HepG2 (cell line): Measurements from ENCODE around the gene SLC35E4. TPM values are rescaled to one million over a fixed set of nuclear protein-coding genes. Genes with fewer than 3 reads are reported as not detected.
A peak's percentile ranks its signal among the peaks of the same experiment; 100 is the strongest.

Source experiments
- ADNP ChIP-seq: sonication (generic); formaldehyde crosslinking; IDR thresholded peaks from 2 replicates; pipeline ENCODE4 v1.4.0; 2020; ENCODE audit warnings: missing genetic modification reagents
- CBFB ChIP-seq: sonication (generic); formaldehyde crosslinking; IDR thresholded peaks from 2 replicates; pipeline ENCODE4 v1.4.0; 2020; ENCODE audit warnings: missing genetic modification reagents
- CREM ChIP-seq, 2 experiments: sonication (generic) in 1 of 2; formaldehyde crosslinking in 1 of 2; IDR thresholded peaks; 2 replicates each; pipeline versions ENCODE4 v1.4.0 to v1.6.1; 2016 to 2020; ENCODE audit warnings: antibody characterized with exemption in 1 of 2, mild to moderate bottlenecking in 1 of 2, missing genetic modification reagents in 1 of 2
- HIVEP1 ChIP-seq: sonication (generic); formaldehyde crosslinking; IDR thresholded peaks from 2 replicates; pipeline ENCODE4 v1.4.0; 2020; ENCODE audit warnings: mild to moderate bottlenecking, missing genetic modification reagents
- KMT2B ChIP-seq: IDR thresholded peaks from 2 replicates; pipeline ENCODE4 v1.6.1; 2016; ENCODE audit warnings: missing genetic modification reagents, missing compliant biosample characterization
- NFIB ChIP-seq: sonication (generic); formaldehyde crosslinking; IDR thresholded peaks from 2 replicates; pipeline ENCODE4 v1.9.0; 2021; ENCODE audit warnings: missing genetic modification reagents, mild to moderate bottlenecking, borderline replicate concordance
- NR2F1 ChIP-seq, 2 experiments: fragments of 450-650 bp in 1 of 2; formaldehyde crosslinking in 1 of 2; IDR thresholded peaks; 2 replicates each; pipeline versions ENCODE4 v1.5.0 to v1.6.1; 2016 to 2020; ENCODE audit warnings: mild to moderate bottlenecking in 1 of 2, missing compliant biosample characterization in 1 of 2, missing genetic modification reagents in 1 of 2, moderate library complexity in 1 of 2
- NR2F6 ChIP-seq, 2 experiments: IDR thresholded peaks; 2 replicates each; pipeline ENCODE4 v1.6.1; 2016; ENCODE audit warnings: antibody characterized with exemption in 1 of 2, mild to moderate bottlenecking in 1 of 2
- SAP130 ChIP-seq: IDR thresholded peaks from 2 replicates; pipeline ENCODE4 v1.6.1; 2016; ENCODE audit warnings: low read depth
- SCMH1 ChIP-seq: sonication (generic); formaldehyde crosslinking; IDR thresholded peaks from 2 replicates; pipeline ENCODE4 v1.9.0; 2021; ENCODE audit warnings: missing genetic modification reagents, mild to moderate bottlenecking, borderline replicate concordance
- SETDB1 ChIP-seq: sonication (generic); formaldehyde crosslinking; IDR thresholded peaks from 2 replicates; pipeline ENCODE4 v1.5.1; 2020; ENCODE audit warnings: missing genetic modification reagents, mild to moderate bottlenecking, borderline replicate concordance
- SPEN ChIP-seq: sonication (generic); formaldehyde crosslinking; IDR thresholded peaks from 2 replicates; pipeline ENCODE4 v1.5.1; 2020; ENCODE audit warnings: low read depth, mild to moderate bottlenecking, missing genetic modification reagents
- TMF1 ChIP-seq: sonication (generic); formaldehyde crosslinking; IDR thresholded peaks from 2 replicates; pipeline ENCODE4 v1.8.1; 2022; ENCODE audit warnings: low read depth, missing genetic modification reagents
- YEATS4 ChIP-seq: sonication (generic); formaldehyde crosslinking; IDR thresholded peaks from 2 replicates; pipeline ENCODE4 v1.4.0; 2020; ENCODE audit warnings: missing genetic modification reagents, borderline replicate concordance
- ZNF441 ChIP-seq: sonication (generic); formaldehyde crosslinking; IDR thresholded peaks from 2 replicates; pipeline ENCODE4 v1.7.0; 2021; ENCODE audit warnings: missing genetic modification reagents, borderline replicate concordance
- ZNF547 ChIP-seq: sonication (generic); formaldehyde crosslinking; IDR thresholded peaks from 2 replicates; pipeline ENCODE4 v1.5.1; 2020; ENCODE audit warnings: mild to moderate bottlenecking, missing genetic modification reagents
- polyA plus RNA-seq, 8 experiments: library from polyadenylated mRNA; depleted of rRNA in 3 of 8; stranded (reverse) in 7 of 8; unstranded in 1 of 8; fragments of >200 nt; fragmentation: Illumina TruSeq in 4 of 8; extraction: Trizol in 4 of 8; gene quantifications; 2 replicates each; pipeline versions ENCODE4 v1.2.1 to v1.2.3, GENCODE V29; 2011 to 2016; ENCODE audit warnings: low read depth in 4 of 8, missing spikeins in 1 of 8, mixed read lengths in 1 of 8; ENCODE audit not compliant: insufficient read depth in 1 of 8
- total RNA-seq, 5 experiments: library from RNA; depleted of rRNA; stranded (reverse); fragments of >200 nt; fragmentation: Illumina TruSeq; extraction: Trizol; gene quantifications; 2 replicates each; pipeline ENCODE4 v1.2.3, GENCODE V29; 2016; ENCODE audit warnings: low read depth in 1 of 5
- TF ChIP-seq, protein P1 (sequence below): sonication (generic); formaldehyde crosslinking; IDR thresholded peaks from 2 replicates; pipeline ENCODE4 v1.9.0; 2022; ENCODE audit warnings: missing genetic modification reagents, mild to moderate bottlenecking, borderline replicate concordance
- TF ChIP-seq, protein P2 (sequence below), 2 experiments: sonication (generic) in 1 of 2; formaldehyde crosslinking in 1 of 2; IDR thresholded peaks; 2 replicates each; pipeline versions ENCODE4 v1.6.1 to v1.9.0; 2014 to 2022; ENCODE audit warnings: antibody characterized with exemption in 1 of 2, borderline replicate concordance in 1 of 2, inconsistent platforms in 1 of 2, low read depth in 1 of 2, missing genetic modification reagents in 1 of 2
- TF ChIP-seq, protein P3 (sequence below): IDR thresholded peaks from 2 replicates; pipeline ENCODE4 v1.6.1; 2016; ENCODE audit warnings: low read depth

The SLC35E4 gene
- total and polyA plus RNA-seq, 2 of the 13 experiments (the other 11 are each of a cell fraction or from before 2014, with no cell fraction given): 0.07 to 0.15 TPM

DNA sequence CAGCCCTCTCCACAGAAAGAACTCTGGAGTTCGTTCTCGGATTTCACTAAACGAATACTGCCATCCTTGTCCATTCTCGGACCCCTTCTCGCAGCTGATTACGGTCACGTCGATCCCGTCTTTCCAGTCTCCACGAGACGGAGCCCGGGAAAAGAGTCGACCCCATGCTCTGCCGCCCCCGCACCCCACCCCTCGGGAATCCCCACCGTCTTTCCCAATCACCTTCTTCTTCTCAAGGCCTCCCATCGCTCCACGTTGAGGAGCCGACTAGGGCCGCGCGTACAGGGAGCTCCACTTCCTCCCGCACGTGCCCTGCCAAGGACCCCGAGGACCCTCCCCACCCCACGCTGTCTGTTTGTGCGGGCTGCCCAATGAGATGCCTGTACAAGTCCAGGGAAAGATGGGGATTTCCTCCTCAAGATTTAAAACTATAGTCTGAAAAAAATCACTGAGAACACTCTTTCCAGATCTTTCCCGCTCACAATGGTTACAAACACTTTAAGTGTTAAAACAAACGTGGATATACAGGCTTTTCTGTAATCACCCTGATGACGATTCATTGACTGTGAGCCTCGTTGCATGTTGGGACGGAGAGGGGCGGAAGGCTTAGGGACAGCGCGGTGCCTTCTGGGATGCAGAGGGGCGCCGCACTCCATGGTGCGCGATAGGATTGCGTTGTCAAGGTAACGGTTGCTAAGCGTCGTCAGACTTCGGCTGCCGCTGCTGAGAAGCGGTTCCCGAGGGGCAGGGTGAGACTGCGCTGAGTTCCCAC is 43.8 kb upstream of the SLC35E4 start, which contains the start of gene PES1 (continued):
- 0 out of 2 replicates have a peak, but pooled peaks have one; percentile 59 for TF ChIP-seq ZNF547
- TF ChIP-seq, protein P1, sequence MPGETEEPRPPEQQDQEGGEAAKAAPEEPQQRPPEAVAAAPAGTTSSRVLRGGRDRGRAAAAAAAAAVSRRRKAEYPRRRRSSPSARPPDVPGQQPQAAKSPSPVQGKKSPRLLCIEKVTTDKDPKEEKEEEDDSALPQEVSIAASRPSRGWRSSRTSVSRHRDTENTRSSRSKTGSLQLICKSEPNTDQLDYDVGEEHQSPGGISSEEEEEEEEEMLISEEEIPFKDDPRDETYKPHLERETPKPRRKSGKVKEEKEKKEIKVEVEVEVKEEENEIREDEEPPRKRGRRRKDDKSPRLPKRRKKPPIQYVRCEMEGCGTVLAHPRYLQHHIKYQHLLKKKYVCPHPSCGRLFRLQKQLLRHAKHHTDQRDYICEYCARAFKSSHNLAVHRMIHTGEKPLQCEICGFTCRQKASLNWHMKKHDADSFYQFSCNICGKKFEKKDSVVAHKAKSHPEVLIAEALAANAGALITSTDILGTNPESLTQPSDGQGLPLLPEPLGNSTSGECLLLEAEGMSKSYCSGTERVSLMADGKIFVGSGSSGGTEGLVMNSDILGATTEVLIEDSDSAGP (CRISPR knock-in tag): peak; percentile 65; the same call in 1 of the 2 replicates
- TF ChIP-seq CBFB (CRISPR knock-in tag): 0 out of 2 replicates have a peak, but pooled peaks have one; percentile 47
- TF ChIP-seq TMF1 (CRISPR knock-in tag): no peak
- TF ChIP-seq SCMH1 (CRISPR knock-in tag): no peak
- no peak; the same call in 1 of the 2 replicates for TF ChIP-seq ZNF441
- TF ChIP-seq ADNP (CRISPR knock-in tag): no peak
- TF ChIP-seq, protein P2, sequence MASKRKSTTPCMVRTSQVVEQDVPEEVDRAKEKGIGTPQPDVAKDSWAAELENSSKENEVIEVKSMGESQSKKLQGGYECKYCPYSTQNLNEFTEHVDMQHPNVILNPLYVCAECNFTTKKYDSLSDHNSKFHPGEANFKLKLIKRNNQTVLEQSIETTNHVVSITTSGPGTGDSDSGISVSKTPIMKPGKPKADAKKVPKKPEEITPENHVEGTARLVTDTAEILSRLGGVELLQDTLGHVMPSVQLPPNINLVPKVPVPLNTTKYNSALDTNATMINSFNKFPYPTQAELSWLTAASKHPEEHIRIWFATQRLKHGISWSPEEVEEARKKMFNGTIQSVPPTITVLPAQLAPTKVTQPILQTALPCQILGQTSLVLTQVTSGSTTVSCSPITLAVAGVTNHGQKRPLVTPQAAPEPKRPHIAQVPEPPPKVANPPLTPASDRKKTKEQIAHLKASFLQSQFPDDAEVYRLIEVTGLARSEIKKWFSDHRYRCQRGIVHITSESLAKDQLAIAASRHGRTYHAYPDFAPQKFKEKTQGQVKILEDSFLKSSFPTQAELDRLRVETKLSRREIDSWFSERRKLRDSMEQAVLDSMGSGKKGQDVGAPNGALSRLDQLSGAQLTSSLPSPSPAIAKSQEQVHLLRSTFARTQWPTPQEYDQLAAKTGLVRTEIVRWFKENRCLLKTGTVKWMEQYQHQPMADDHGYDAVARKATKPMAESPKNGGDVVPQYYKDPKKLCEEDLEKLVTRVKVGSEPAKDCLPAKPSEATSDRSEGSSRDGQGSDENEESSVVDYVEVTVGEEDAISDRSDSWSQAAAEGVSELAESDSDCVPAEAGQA (IDR thresholded peaks at IDR 0.05; ENCODE audit: low read depth): peak; percentile 32; the same call in 1 of the 2 replicates
- TF ChIP-seq, protein P2 (CRISPR knock-in tag; IDR thresholded peaks at IDR 0.05; ENCODE audit: borderline replicate concordance): no peak
- TF ChIP-seq, protein P3, sequence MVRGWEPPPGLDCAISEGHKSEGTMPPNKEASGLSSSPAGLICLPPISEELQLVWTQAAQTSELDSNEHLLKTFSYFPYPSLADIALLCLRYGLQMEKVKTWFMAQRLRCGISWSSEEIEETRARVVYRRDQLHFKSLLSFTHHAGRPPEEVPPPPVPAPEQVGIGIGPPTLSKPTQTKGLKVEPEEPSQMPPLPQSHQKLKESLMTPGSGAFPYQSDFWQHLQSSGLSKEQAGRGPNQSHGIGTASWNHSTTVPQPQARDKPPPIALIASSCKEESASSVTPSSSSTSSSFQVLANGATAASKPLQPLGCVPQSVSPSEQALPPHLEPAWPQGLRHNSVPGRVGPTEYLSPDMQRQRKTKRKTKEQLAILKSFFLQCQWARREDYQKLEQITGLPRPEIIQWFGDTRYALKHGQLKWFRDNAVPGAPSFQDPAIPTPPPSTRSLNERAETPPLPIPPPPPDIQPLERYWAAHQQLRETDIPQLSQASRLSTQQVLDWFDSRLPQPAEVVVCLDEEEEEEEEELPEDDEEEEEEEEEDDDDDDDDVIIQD (CRISPR knock-in tag): 0 out of 2 replicates have a peak, but pooled peaks have one; percentile 17
- TF ChIP-seq SPEN (CRISPR knock-in tag): peak; percentile 82
- no peak for TF ChIP-seq NFIB (CRISPR knock-in tag)
- peak; percentile 88 for TF ChIP-seq KMT2B
- TF ChIP-seq SETDB1 (CRISPR knock-in tag): no peak
- no peak for TF ChIP-seq NR2F6 (IDR thresholded peaks at IDR 0.05)
- TF ChIP-seq NR2F6 (CRISPR knock-in tag; IDR thresholded peaks at IDR 0.05): no peak
- TF ChIP-seq NR2F1 (CRISPR knock-in tag; IDR thresholded peaks at IDR 0.05): no peak
- TF ChIP-seq CREM (IDR thresholded peaks at IDR 0.05): peak; percentile 99
- TF ChIP-seq CREM (CRISPR knock-in tag; IDR thresholded peaks at IDR 0.05): peak; percentile 58; the same call in 1 of the 2 replicates
- TF ChIP-seq YEATS4: peak; percentile 72
- TF ChIP-seq SAP130 (CRISPR knock-in tag): peak; percentile 98
- no peak for TF ChIP-seq HIVEP1 (CRISPR knock-in tag)
